VCaP (cell line): ENCODE measurements around the gene LAMA2.

Experiments
- H3K27ac ChIP-seq: fragments of 450-650 bp; 2 replicates; pipeline ENCODE4 v1.5.1; 2017
- CTCF ChIP-seq: fragments of 450-650 bp; conservative IDR thresholded peaks from 2 replicates; pipeline ENCODE4 v1.5.1; 2017; ENCODE audit warnings: mild to moderate bottlenecking, moderate library complexity

The LAMA2 gene

GRCh38 chr6:129359811-129360681, 477.1 kb downstream of the LAMA2 start:
- H3K27ac ChIP-seq, result no peak overlapping the region
- TF ChIP-seq CTCF, result no peak

- no peak for TF ChIP-seq CTCF
- no peak overlapping the region for H3K27ac ChIP-seq
Measured at GRCh38 chr6:129360682-129360955, 477.7 kb downstream of the LAMA2 start.

GRCh38 chr6:129364037-129364436, 481.1 kb downstream of the LAMA2 start:
- TF ChIP-seq CTCF, result no peak
- H3K27ac ChIP-seq, result no peak overlapping the region

- no peak overlapping the region for H3K27ac ChIP-seq
- TF ChIP-seq CTCF, result no peak
Measured at GRCh38 chr6:129364767-129365166, 481.8 kb downstream of the LAMA2 start.

- no peak for TF ChIP-seq CTCF
- H3K27ac ChIP-seq, result no peak overlapping the region
Measured at GRCh38 chr6:129368076-129368475, 485.1 kb downstream of the LAMA2 start.

GRCh38 chr6:129368970-129369369, 486.0 kb downstream of the LAMA2 start:
- no peak for TF ChIP-seq CTCF
- no peak overlapping the region for H3K27ac ChIP-seq

GRCh38 chr6:129369737-129370136, 486.8 kb downstream of the LAMA2 start:
- no peak for TF ChIP-seq CTCF
- H3K27ac ChIP-seq, result no peak overlapping the region
